GM19452 (cell line): ENCODE results near the gene MRPL52.
"Not testable (repeated sequence)": the region's sequence is repeated elsewhere in the genome, so short reads cannot be mapped to it uniquely, and the experiment has no call there.

Experiments used
- ATAC-seq: cut with Tn5 transposase; IDR thresholded peaks from one replicate; pipeline ENCODE4 v1.9.1; 2021; ENCODE audit not compliant: unreplicated experiment

MRPL52 gene

GRCh38 chr14:22808388-22809209 is 21.1 kb upstream of the MRPL52 start:
- ATAC-seq: no peak

GRCh38 chr14:22811722-22812121 is 18.0 kb upstream of the MRPL52 start:
- ATAC-seq: no peak

- ATAC-seq: no peak
Measured at GRCh38 chr14:22812744-22813143, 16.9 kb upstream of the MRPL52 start.

GRCh38 chr14:22813145-22813544 is 16.5 kb upstream of the MRPL52 start:
- ATAC-seq: no peak

- no peak for ATAC-seq
Measured at GRCh38 chr14:22814373-22814772, 15.3 kb upstream of the MRPL52 start.

GRCh38 chr14:22814941-22815713 is 14.6 kb upstream of the MRPL52 start, which contains the start of gene SLC7A7:
Gene SLC7A7, minus strand, starts transcription at chr14:22815435. Its CDS starts 2,037 bp downstream, at chr14:22813398.
- ATAC-seq: no peak

GRCh38 chr14:22819151-22819988 is 10.3 kb upstream of the MRPL52 start:
- ATAC-seq: no peak

- ATAC-seq: no peak
Measured at GRCh38 chr14:22820731-22821130, 9.0 kb upstream of the MRPL52 start.

- no peak for ATAC-seq
Measured at GRCh38 chr14:22821193-22822015, 8.3 kb upstream of the MRPL52 start.

- ATAC-seq: no peak
Measured at GRCh38 chr14:22822016-22822570, 7.6 kb upstream of the MRPL52 start.

GRCh38 chr14:22822571-22823098 is 7.1 kb upstream of the MRPL52 start:
- ATAC-seq: peak; percentile 53

- no peak for ATAC-seq
Measured at GRCh38 chr14:22824711-22825359, 4.9 kb upstream of the MRPL52 start.

GRCh38 chr14:22829076-22829660 is 519 bp upstream of the MRPL52 start:
- not testable (repeated sequence) for ATAC-seq

- ATAC-seq: no peak
Measured at GRCh38 chr14:22830443-22831010, 840 bp downstream of the MRPL52 start.

GRCh38 chr14:22835505-22835904 is 5.8 kb downstream of the MRPL52 start:
- no peak for ATAC-seq

GRCh38 chr14:22836301-22837113 is 6.8 kb downstream of the MRPL52 start, which contains the start of gene MMP14:
Gene MMP14, plus strand, starts transcription at chr14:22836585. Its CDS starts 233 bp downstream, at chr14:22836818.
- ATAC-seq: no peak

GRCh38 chr14:22837114-22837749 is 7.5 kb downstream of the MRPL52 start:
- ATAC-seq: no peak
